ELF-1 (cell line): ENCODE data around the gene RNF225.
"Not testable (repeated sequence)": the region's sequence is repeated elsewhere in the genome, so short reads cannot be mapped to it uniquely, and the experiment has no call there.

ENCODE experiments used
- DNase-seq: peaks from one replicate; pipeline ENCODE4 v3.0.0-alpha.2; 2016; ENCODE audit warnings: low read depth, low spot score

RNF225 gene

GRCh38 chr19:58408152-58409009, 12.9 kb downstream of the RNF225 start, which contains the start of gene ZNF584:
ZNF584 (plus strand) TSS chr19:58408649; CDS start chr19:58409148, 499 bp downstream.
- DNase-seq = peak; percentile 96

- DNase-seq = no peak
These were observed 13.7 kb downstream of the RNF225 start for GRCh38 chr19:58409010-58409790.

- DNase-seq = no peak
These were observed 21.1 kb downstream of the RNF225 start for GRCh38 chr19:58416604-58417003.

- no peak for DNase-seq
These were observed 21.6 kb downstream of the RNF225 start for GRCh38 chr19:58417071-58417470.

GRCh38 chr19:58428617-58429016, 33.2 kb downstream of the RNF225 start:
- DNase-seq = no peak

GRCh38 chr19:58429745-58430144, 34.3 kb downstream of the RNF225 start:
- DNase-seq = no peak

DNA sequence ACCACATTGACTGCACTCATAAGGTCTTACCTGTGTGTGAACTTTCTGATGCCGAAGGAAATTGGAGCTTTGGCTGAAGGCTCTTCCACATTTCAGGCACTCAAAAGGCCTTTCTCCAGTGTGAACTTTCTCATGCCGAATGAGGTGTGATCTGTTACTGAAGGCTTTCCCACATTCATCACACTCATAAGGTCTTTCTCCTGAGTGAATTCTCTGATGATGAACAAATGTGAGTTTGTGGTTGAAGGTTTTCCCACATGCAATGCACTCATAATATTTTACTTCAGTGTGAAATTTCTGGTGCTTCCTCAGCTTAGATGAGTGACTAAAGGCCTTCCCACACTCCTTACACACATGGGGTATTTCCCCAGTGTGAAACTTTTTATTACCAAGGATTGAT, 38.8 kb downstream of the RNF225 start:
- no peak for DNase-seq

DNA sequence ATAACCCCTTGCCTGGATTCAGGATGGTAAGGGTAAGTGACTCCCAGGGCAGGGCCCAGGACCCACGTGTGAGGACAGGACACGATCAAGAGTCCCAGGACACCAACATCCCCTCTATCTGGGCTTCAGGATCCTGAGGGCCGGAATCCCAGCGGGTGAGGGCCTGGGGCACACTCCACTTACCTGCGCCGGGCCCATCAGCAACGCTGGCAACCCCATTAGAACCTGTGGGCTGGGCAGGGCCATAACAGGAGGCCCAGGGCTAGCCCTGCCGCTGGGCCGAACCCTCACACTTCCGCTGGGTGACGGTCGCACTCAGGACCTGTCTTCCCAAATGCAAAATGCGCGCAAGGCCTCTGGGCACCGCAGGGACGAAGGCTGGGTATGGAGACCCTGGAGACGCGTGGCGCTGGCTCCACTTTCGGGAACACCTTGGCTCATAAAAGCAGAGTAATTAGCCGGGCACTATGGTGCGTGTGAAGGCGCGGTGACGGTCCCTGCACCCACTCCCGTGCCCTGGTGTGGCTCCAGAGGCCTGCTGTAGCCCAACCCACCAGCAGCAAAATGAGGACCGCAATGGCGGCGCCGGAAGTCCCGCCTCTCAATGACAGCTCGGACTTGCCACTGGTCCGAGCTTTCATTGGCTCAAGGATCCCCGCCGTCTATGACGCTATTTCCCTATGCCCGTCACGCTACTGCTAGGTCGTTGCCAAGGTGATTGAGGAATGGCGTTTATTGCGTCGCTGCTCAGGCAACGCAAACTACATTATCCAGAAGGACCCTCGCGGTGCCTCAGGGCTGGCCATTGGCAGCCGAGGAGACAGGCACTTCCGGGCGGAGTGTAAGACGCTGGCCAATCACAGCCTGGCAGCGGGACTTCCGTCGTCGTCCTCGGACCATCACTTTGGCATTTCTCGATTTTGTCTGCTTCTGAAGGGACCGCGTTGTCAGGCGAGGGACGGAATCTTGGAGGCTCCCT, 44.4 kb downstream of the RNF225 start, which contains the start of gene ZNF132:
Gene ZNF132, minus strand, starts transcription at position 578 of the 979 bp plus-strand sequence. Its CDS starts 332 bp downstream, at position 246.
- peak; percentile 99 for DNase-seq

GRCh38 chr19:58440556-58440955, 45.1 kb downstream of the RNF225 start:
- no peak for DNase-seq

DNA sequence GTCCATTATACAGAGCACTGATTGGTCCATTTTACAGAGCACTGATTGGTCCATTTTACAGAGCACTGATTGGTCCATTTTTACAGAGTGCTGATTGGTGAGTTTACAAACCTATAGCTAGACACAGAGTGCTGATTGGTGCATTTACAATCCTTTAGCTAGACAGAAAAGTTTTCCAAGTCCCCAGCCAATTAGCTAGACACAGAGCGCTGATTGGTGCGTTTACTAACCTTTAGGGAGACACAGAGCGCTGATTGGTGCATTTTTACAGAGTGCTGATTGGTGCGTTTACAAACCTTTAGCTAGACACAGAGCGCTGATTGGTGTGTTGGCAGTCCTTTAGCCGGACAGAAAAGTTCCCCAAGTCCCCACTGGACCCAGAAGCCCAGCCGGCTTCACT, 47.5 kb downstream of the RNF225 start:
- not testable (repeated sequence) for DNase-seq
